BE2C (cell line): Measurements from ENCODE around the gene ACADSB.

Experiments used
- DNase-seq: peaks from one replicate; pipeline ENCODE4 v3.0.0-alpha.2; 2020
- H3K27me3 ChIP-seq: fragments of 250-450 bp; sonication (Bioruptor Pico); 2 replicates; pipeline ENCODE4 v1.5.1; 2020; ENCODE audit warnings: mild to moderate bottlenecking
- H3K36me3 ChIP-seq: fragments of 250-450 bp; sonication (Bioruptor Pico); 2 replicates; pipeline ENCODE4 v1.5.1; 2020; ENCODE audit warnings: mild to moderate bottlenecking
- H3K4me1 ChIP-seq: fragments of 250-450 bp; sonication (Bioruptor Pico); 2 replicates; pipeline ENCODE4 v1.5.1; 2020
- H3K4me3 ChIP-seq: 2 replicates; pipeline ENCODE4 v1.5.1; 2011; ENCODE audit warnings: low read depth, low read length
- H3K9me3 ChIP-seq: fragments of 250-450 bp; sonication (Bioruptor Pico); 2 replicates; pipeline ENCODE4 v1.5.1; 2020
- TF ChIP-seq, protein P1 (sequence below): IDR thresholded peaks from 2 replicates; pipeline ENCODE4 v1.5.1; 2012; ENCODE audit warnings: mild to moderate bottlenecking, low read depth, low read length

Gene ACADSB

DNA sequence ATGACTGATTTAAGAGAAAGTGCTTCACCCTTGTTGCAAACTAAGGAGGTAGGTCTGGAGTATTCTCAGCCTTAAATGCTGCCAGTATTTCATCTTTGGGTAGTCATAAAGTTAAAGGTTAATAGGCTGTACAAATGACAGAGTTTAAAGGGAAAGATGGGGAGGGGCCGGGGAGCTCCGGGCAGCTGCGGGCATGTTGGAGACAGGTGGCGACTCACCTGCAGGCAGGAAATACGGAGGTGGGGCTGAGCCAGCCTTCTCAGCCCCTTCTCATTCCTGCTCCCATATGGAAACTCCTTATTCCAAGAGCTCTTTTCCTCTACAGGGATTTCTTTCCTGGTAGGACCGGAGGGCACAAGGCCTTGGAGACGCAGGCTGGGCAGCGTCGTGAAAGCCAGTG is 95.1 kb downstream of the ACADSB start:
- no peaks in the 10 kb centered on the region for H3K4me1 ChIP-seq
- TF ChIP-seq, protein P1, sequence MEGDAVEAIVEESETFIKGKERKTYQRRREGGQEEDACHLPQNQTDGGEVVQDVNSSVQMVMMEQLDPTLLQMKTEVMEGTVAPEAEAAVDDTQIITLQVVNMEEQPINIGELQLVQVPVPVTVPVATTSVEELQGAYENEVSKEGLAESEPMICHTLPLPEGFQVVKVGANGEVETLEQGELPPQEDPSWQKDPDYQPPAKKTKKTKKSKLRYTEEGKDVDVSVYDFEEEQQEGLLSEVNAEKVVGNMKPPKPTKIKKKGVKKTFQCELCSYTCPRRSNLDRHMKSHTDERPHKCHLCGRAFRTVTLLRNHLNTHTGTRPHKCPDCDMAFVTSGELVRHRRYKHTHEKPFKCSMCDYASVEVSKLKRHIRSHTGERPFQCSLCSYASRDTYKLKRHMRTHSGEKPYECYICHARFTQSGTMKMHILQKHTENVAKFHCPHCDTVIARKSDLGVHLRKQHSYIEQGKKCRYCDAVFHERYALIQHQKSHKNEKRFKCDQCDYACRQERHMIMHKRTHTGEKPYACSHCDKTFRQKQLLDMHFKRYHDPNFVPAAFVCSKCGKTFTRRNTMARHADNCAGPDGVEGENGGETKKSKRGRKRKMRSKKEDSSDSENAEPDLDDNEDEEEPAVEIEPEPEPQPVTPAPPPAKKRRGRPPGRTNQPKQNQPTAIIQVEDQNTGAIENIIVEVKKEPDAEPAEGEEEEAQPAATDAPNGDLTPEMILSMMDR: no peak
- DNase-seq: no peak
- H3K9me3 ChIP-seq: no peaks in the 10 kb centered on the region
- no peaks in the 10 kb centered on the region for H3K36me3 ChIP-seq
- no peak overlapping the region for H3K4me3 ChIP-seq
- H3K27me3 ChIP-seq: no peaks in the 10 kb centered on the region; the same call in 1 of the 2 replicates
